GM18507 (cell line): Measurements from ENCODE around the gene TYRO3.

Source experiments
- DNase-seq: peaks from one replicate; pipeline ENCODE4 v3.0.0; 2011; ENCODE audit warnings: low read depth; ENCODE audit not compliant: insufficient read length; ENCODE audit errors: extremely low spot score
- FAIRE-seq: peaks from 2 replicates; lab custom pipeline; 2011; peaks lifted over from hg19 to GRCh38; lab: Jason Lieb, UNC

Gene TYRO3

GRCh38 chr15:41594801-41595746 is 36.1 kb downstream of the TYRO3 start:
- FAIRE-seq, result no peak
- DNase-seq, result no peak

- DNase-seq (no peak), FAIRE-seq (no peak)
These were observed 38.0 kb downstream of the TYRO3 start for GRCh38 chr15:41596972-41597371.

- FAIRE-seq (no peak), DNase-seq (no peak)
These were observed 38.8 kb downstream of the TYRO3 start for GRCh38 chr15:41597787-41598186.

GRCh38 chr15:41599061-41599460 is 40.0 kb downstream of the TYRO3 start:
- DNase-seq (no peak), FAIRE-seq (no peak)

- no peak for FAIRE-seq
- DNase-seq, result no peak
These were observed 44.5 kb downstream of the TYRO3 start for GRCh38 chr15:41603411-41603935.

- FAIRE-seq (peak; percentile 44), DNase-seq (no peak)
These were observed 45.2 kb downstream of the TYRO3 start for GRCh38 chr15:41603941-41604911.

- DNase-seq, result no peak
- no peak for FAIRE-seq
These were observed 46.6 kb downstream of the TYRO3 start for GRCh38 chr15:41605566-41605965.

GRCh38 chr15:41606997-41607396 is 48.0 kb downstream of the TYRO3 start:
- FAIRE-seq, result no peak
- no peak for DNase-seq

GRCh38 chr15:41609123-41609522 is 50.1 kb downstream of the TYRO3 start:
- DNase-seq (no peak), FAIRE-seq (no peak)

GRCh38 chr15:41610048-41610447 is 51.0 kb downstream of the TYRO3 start:
- FAIRE-seq, result no peak

GRCh38 chr15:41620536-41621199 is 61.7 kb downstream of the TYRO3 start:
- FAIRE-seq, result no peak
- no peak for DNase-seq

More at GRCh38 chr15:41610048-41610447, 51.0 kb downstream of the TYRO3 start:
- DNase-seq, result no peak

GRCh38 chr15:41621200-41622193 is 62.5 kb downstream of the TYRO3 start:
- DNase-seq (peak; percentile 58), FAIRE-seq (peak; percentile 52)

- DNase-seq (no peak), FAIRE-seq (no peak)
These were observed 63.9 kb downstream of the TYRO3 start for GRCh38 chr15:41622901-41623300.

GRCh38 chr15:41627203-41627602 is 68.2 kb downstream of the TYRO3 start:
- no peak for DNase-seq
- FAIRE-seq, result no peak

GRCh38 chr15:41629463-41629862 is 70.5 kb downstream of the TYRO3 start:
- DNase-seq, result no peak
- FAIRE-seq, result no peak

- DNase-seq, result no peak
- FAIRE-seq, result no peak
These were observed 70.9 kb downstream of the TYRO3 start for GRCh38 chr15:41629883-41630282.

- no peak for DNase-seq
These were observed 71.7 kb downstream of the TYRO3 start for GRCh38 chr15:41630616-41631217.

More at GRCh38 chr15:41630616-41631217, 71.7 kb downstream of the TYRO3 start:
- no peak for FAIRE-seq
